ENCODE results near the gene TBC1D22A.

TBC1D22A gene

DNA sequence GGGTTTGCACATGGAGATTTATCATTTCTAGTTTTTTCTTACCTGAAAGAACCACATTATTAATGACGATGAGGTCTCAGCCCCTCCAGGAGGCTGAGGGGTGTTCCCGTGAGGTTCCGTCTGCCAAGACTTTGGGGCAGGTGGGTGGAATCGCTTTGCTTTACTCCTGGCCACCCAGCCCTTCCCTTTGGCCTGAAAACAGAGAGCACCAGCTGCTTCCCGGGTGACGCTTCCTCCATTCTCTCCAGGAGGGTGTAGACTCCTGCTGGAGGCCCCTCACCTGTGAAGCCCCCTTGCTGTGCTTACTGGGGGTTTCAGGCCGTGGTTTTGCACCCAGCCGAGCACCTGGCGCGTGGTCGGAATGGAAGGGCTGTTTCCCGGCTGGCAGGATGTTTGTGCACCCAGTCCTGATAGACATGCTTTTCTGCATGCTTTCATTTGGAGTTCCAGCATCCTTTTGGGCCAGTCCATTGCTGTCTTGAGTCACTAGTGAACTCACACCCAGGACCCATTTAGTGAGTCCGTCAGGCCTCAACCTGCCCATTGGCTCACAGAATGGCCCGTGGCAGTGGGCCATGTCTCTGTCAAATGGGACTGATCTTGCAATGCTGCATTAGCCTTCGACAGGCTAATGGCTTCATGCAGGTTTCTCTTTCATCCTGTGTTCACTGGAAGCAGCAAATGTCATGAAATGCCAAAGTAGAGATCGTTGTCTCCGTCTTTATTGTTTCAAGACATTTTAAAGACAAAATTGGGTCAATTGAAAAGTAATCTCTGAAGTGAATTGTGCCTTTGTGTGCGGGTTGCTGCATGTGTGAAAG, 360.8 kb downstream of the TBC1D22A start:
- no peak for DNase-seq (ENCODE audit: low read depth)

GRCh38 chr22:47123827-47124442, 361.5 kb downstream of the TBC1D22A start:
- DNase-seq (ENCODE audit: low read depth), result no peak

GRCh38 chr22:47124451-47124881, 362.0 kb downstream of the TBC1D22A start:
- no peak for DNase-seq (ENCODE audit: low read depth)

DNA sequence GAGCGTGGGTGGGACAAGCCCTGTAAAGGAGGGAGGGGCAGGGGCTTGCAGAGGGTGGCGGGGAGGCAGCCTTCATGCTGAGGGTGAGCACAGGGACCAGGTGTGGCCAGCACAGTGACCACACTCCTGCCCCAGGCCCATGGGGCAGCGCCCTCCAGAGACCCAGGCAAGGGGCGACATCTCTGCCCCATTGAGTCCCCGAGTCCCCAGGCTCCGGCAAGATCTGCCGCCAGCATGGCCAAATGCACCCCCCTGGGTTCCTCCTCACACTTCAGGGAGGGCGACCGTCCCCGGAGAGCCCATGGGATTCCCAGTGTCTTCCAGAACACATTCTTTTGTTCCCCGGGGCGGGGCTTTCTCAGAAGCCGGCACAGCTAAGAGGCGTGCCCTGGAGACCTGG, 362.5 kb downstream of the TBC1D22A start:
- no peak for DNase-seq (ENCODE audit: low read depth)

- no peak for DNase-seq (ENCODE audit: low read depth)
These were observed 363.2 kb downstream of the TBC1D22A start for GRCh38 chr22:47125603-47126002.

DNA sequence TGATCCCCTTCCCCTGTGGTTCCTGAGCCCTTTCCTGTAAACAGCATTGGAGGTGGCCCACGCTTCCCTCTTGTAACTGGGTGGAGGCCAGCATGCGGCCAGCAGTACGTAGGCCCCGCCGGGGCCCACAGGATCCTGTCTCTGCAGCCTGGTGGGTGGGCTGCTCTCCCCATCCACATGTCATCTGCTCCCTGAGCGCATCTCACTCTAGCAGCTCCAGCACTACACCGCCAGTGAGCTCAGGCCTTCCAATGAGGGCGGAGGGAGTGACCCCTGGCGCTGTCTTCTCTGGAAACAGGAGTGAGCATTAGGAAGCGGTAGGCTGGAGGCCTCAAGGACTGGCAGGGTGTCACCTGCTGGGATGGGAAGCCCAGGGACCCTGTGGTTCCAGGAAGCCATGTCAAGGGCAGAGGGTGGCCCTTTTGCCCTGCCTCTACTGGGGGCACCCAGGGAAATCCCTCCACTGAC, 363.9 kb downstream of the TBC1D22A start:
- no peak for DNase-seq (ENCODE audit: low read depth)

DNA sequence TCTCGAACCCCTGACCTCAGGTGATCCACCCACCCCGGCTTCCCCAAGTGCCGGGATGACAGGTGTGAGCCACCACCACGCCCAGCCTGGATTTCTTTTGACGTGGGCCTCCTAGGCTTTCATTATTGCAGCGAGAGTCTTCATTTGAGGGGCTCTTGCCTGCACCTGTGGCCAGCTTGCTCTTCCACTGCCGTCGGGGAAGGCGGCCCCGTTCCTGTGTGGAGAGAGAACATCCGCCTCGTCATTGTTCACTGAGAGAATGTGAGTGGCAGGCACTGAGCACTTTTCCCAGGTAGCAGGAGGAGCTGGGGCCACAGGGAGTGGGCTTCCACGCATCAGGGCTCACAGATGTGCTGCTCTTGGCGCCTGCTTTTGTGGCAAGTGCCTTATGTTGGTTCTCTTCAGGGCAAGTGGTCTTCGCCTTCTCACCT, 365.0 kb downstream of the TBC1D22A start:
- no peak for DNase-seq (ENCODE audit: low read depth)

GRCh38 chr22:47128216-47128615, 365.8 kb downstream of the TBC1D22A start:
- DNase-seq (ENCODE audit: low read depth), result no peak

- DNase-seq (ENCODE audit: low read depth), result no peak
These were observed 366.3 kb downstream of the TBC1D22A start for GRCh38 chr22:47128622-47129215.

DNA sequence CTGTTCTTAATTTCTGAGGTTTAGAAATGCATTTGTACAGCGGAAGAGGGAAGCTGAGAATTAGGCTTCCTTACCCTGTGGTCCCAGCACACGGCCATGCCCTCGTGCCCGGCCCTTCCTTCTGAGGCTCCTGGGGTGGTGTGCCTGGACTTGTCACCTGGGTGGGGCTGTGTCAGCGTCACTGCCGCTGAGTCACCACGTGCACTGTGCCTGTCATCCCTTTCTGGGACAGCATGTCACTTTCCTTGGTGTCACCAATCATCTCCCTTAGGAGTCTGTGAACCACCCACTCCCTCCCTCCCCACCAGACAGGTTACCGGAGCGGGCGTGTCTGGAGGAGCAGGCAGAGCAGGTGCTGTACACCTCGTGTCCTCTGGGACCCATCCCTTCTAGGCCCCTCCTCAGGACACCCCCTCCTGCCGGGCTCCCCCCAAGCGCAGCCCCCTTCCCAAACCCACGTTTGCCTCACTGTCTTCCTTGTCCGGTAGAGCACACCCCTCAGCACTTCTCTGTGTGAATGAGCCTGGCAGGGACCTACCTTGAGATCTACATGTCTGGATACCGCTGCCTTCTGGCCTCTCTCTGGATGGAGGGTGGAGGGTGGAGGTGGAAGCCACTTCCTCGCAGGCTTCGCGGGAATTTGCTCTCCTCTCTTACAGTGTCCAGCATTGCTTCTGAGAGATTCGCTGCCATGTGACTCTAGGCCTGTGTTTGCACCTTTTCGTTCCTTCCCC, 367.6 kb downstream of the TBC1D22A start:
- DNase-seq (ENCODE audit: low read depth), result no peak

GRCh38 chr22:47130883-47131631, 368.6 kb downstream of the TBC1D22A start:
- DNase-seq (ENCODE audit: low read depth), result no peak

- no peak for DNase-seq (ENCODE audit: low read depth)
These were observed 369.4 kb downstream of the TBC1D22A start for GRCh38 chr22:47131632-47132427.

DNA sequence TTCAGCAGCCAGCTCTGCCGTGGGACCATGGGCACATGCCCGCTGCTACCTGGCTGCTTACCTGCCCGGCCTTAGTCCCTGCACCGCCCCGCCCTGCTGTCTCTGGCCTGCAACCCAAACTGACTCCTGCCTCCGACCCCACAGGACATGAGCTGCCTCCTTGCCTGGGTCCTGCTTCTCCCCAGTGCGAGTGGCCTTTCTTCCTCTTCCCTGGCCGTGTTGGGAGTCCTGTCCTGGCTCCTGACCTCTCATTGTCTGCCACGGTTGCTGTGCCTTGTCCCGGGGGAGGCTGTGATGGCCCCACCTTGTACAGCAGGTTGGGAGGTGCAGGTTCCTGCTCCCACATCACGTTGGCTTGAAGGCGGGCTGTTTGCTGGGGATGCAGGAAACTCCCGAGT, 370.0 kb downstream of the TBC1D22A start:
- no peak for DNase-seq (ENCODE audit: low read depth)

DNA sequence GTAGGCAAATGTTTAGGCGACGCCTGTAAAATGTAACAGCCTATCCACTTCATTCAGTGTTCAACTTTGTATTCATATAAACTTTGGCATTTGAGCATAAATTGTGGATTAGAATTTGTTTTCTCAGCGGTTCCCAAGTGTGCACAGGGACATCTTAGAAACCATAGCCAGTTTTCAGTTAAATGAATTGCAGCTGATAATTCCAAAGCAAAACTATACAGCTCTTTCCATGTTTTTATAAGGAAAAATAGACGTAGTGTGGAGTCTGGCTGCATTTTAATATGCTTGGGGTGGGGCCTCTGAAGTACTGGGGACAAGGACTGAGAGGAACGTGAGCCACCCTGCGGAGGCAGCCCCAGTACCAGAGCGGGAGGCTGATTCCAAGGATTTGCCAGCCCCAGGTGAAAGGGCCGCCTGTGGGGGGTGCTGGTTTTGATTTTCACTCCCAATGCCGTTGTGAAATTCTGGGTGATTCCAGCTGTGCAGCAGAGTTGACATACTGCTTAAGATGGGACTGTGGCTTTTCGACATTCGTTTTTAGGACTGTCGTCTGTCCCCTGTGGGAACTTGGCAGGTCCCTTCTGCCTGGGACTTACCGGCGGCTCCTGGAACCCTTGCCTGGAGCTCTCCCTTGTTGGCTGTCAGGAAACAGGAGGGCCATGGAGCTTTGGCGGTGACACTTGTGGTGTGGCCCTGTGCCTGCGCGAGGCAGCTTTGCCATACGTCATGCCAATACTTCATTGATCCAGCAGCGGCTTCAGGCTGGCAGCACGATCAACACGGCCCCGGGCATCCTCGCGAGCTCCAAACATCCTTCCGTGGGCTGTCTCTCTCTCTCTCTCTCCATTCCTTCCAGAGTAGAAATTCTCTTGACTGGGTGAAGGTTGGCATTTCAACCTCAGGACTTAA, 370.9 kb downstream of the TBC1D22A start:
- DNase-seq (ENCODE audit: low read depth), result no peak

GRCh38 chr22:47134222-47134621, 371.8 kb downstream of the TBC1D22A start:
- DNase-seq (ENCODE audit: low read depth), result no peak

DNA sequence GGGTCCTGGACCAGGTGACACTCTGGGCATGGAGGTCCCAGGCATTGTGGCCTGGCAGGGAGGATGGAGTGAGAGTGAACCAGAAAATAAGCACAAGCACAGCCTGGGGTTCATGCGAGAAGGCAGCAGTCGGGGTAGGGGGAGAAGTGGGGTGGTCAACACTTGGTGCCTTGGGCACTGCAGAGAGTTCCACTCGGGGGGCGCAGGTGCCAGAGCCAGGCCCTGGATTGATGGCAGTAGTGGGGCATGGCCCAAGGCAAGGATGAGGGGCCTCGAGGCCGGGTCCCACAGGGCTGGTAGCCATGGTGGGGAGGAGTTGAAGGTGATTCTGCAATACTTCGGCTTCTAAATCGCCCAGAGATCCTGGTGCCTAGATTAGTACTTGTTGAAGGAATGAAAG, 372.9 kb downstream of the TBC1D22A start:
- no peak for DNase-seq (ENCODE audit: low read depth)

- no peak for DNase-seq (ENCODE audit: low read depth)
These were observed 373.6 kb downstream of the TBC1D22A start for GRCh38 chr22:47136050-47136449.

DNA sequence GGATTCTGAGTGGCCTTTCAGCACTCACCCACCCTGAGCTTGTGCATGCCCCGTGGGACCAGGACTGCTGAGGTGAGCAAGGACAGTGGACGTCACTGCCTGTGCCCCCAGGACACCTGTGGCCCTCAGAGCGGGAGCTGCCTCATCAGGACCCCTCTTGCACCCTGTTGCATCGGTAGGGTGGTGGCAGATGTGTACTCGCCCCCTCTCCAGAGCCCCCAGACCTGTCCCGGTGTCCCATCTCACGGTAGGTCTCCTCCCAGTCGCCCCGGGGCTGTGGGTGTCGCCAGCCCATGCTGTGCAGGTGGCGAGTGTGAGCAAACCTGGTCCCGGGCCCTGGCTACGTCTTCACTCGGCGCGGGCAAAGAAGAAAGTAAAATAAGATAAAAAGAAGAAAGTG, 374.2 kb downstream of the TBC1D22A start:
- no peak for DNase-seq (ENCODE audit: low read depth)

- no peak for DNase-seq (ENCODE audit: low read depth)
These were observed 376.8 kb downstream of the TBC1D22A start for GRCh38 chr22:47139013-47139789.

Data from ELR (cell line).